ENCODE data around the gene KPRP. TPM values are rescaled to one million over a fixed set of nuclear protein-coding genes. Genes with fewer than 3 reads are reported as not detected.

Gene KPRP
- total RNA-seq, 1 experiment from 2014 or later = not detected

- no peak for ATAC-seq
- no peak for TF ChIP-seq EZH2phosphoT487 (IDR thresholded peaks at IDR 0.05; ENCODE audit: borderline replicate concordance, low read length)
- no peak for TF ChIP-seq EZH2 (IDR thresholded peaks at IDR 0.05; ENCODE audit: low read length, unreplicated experiment)
- TF ChIP-seq, protein P1, sequence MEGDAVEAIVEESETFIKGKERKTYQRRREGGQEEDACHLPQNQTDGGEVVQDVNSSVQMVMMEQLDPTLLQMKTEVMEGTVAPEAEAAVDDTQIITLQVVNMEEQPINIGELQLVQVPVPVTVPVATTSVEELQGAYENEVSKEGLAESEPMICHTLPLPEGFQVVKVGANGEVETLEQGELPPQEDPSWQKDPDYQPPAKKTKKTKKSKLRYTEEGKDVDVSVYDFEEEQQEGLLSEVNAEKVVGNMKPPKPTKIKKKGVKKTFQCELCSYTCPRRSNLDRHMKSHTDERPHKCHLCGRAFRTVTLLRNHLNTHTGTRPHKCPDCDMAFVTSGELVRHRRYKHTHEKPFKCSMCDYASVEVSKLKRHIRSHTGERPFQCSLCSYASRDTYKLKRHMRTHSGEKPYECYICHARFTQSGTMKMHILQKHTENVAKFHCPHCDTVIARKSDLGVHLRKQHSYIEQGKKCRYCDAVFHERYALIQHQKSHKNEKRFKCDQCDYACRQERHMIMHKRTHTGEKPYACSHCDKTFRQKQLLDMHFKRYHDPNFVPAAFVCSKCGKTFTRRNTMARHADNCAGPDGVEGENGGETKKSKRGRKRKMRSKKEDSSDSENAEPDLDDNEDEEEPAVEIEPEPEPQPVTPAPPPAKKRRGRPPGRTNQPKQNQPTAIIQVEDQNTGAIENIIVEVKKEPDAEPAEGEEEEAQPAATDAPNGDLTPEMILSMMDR (conservative IDR thresholded peaks at IDR 0.05; ENCODE audit: low read depth, low read length) = no peak
- H3K9me3 ChIP-seq (ENCODE audit: low read length) = no peaks in the 10 kb centered on the region
- H3K27ac ChIP-seq (ENCODE audit: low read length) = no peak within 1 kb of the TSS
- no peak for DNase-seq
- H3K4me3 ChIP-seq (ENCODE audit: low read length) = no peak within 1 kb of the TSS
- H3F3A ChIP-seq (ENCODE audit: low read length, unreplicated experiment) = no peaks in the 10 kb centered on the region
- no peak within 1 kb of the TSS for H2AFZ ChIP-seq (ENCODE audit: low read length)
- H3K9ac ChIP-seq (ENCODE audit: low read length) = no peak within 1 kb of the TSS
- no peaks in the 10 kb centered on the region for H3K79me2 ChIP-seq (ENCODE audit: low read length)
- intact Hi-C loops (cut with micrococcal nuclease) = no loop called here
- H4K20me1 ChIP-seq (ENCODE audit: low read length) = no peaks in the 10 kb centered on the region
- POLR2A ChIA-PET (ENCODE audit: unreplicated experiment) = no interaction called here
- H3K4me2 ChIP-seq (ENCODE audit: low read length) = no peak within 1 kb of the TSS
- peaks cover 33% of the 10 kb centered on the region for H3K27me3 ChIP-seq (ENCODE audit: low read length)
- no peaks in the 10 kb centered on the region for H3K36me3 ChIP-seq (ENCODE audit: low read depth, low read length)
- CTCF ChIA-PET = no interaction called here
- no peaks in the 10 kb centered on the region for H3K9me2 ChIP-seq (replicated peaks; ENCODE audit: low read length)
- no TSS peak for BruUV-seq (replicated peaks)
- no peaks in the 10 kb centered on the region for H3K4me1 ChIP-seq (ENCODE audit: insufficient read depth, low read length)
These were observed 48.8 kb downstream of the KPRP start, which contains the start of gene LCE1C for GRCh38 chr1:152806576-152806975. LCE1C (minus strand) TSS chr1:152806651; CDS start chr1:152805478, 1,173 bp downstream.

- Histone ChIP-seq H3K4me1 (ENCODE audit: insufficient read depth, low read length) (no peaks in the 10 kb centered on the region), H3K27me3 (ENCODE audit: low read length) (peaks cover 36% of the 10 kb centered on the region), H3K27ac (ENCODE audit: low read length) (no peak overlapping the region), H3K4me3 (ENCODE audit: low read length) (no peak overlapping the region), H3K9me3 (ENCODE audit: low read length) (no peaks in the 10 kb centered on the region), H4K20me1 (ENCODE audit: low read length) (no peaks in the 10 kb centered on the region), H2AFZ (ENCODE audit: low read length) (no peak overlapping the region), H3F3A (ENCODE audit: low read length, unreplicated experiment) (no peaks in the 10 kb centered on the region), H3K4me2 (ENCODE audit: low read length) (no peak overlapping the region), H3K9me2 (replicated peaks; ENCODE audit: low read length) (no peaks in the 10 kb centered on the region), H3K79me2 (ENCODE audit: low read length) (no peaks in the 10 kb centered on the region), H3K9ac (ENCODE audit: low read length) (no peak overlapping the region), H3K36me3 (ENCODE audit: low read depth, low read length) (no peaks in the 10 kb centered on the region)
- CTCF ChIA-PET = no interaction called here
- intact Hi-C loops (cut with micrococcal nuclease) = no loop called here
- POLR2A ChIA-PET (ENCODE audit: unreplicated experiment) = no interaction called here
- ATAC-seq (no peak), DNase-seq (no peak)
- BruUV-seq (replicated peaks) = no TSS peak
- TF ChIP-seq EZH2 (IDR thresholded peaks at IDR 0.05; ENCODE audit: low read length, unreplicated experiment) = no peak
- TF ChIP-seq, protein P1 (conservative IDR thresholded peaks at IDR 0.05; ENCODE audit: low read depth, low read length) = no peak
- TF ChIP-seq EZH2phosphoT487 (IDR thresholded peaks at IDR 0.05; ENCODE audit: borderline replicate concordance, low read length) = no peak
These were observed 53.2 kb downstream of the KPRP start for GRCh38 chr1:152811050-152811449.

Other genes starting within 250 kb of the KPRP start
- gene LCE5A, start 247.2 kb upstream of the KPRP start, total RNA-seq (2014; rRNA removed) = not detected in 2 replicates
- not detected in 2 replicates for gene CRCT1, start 243.5 kb upstream of the KPRP start, total RNA-seq (2014; rRNA removed)
- not detected in 2 replicates for gene LCE3E, start 191.2 kb upstream of the KPRP start, total RNA-seq (2014; rRNA removed)
- not detected in 2 replicates for gene LCE3D, start 177.5 kb upstream of the KPRP start, total RNA-seq (2014; rRNA removed)
- gene LCE3C, start 157.8 kb upstream of the KPRP start, total RNA-seq (2014; rRNA removed) = not detected in 2 replicates
- not detected in 2 replicates for gene LCE3B, start 144.2 kb upstream of the KPRP start, total RNA-seq (2014; rRNA removed)
- gene LCE3A, start 134.9 kb upstream of the KPRP start, total RNA-seq (2014; rRNA removed) = not detected in 2 replicates
- gene LCE2D, start 94.6 kb upstream of the KPRP start, total RNA-seq (2014; rRNA removed) = not detected in 2 replicates
- not detected in 2 replicates for gene LCE2C, start 82.7 kb upstream of the KPRP start, total RNA-seq (2014; rRNA removed)
- gene LCE2B, start 71.9 kb upstream of the KPRP start, total RNA-seq (2014; rRNA removed) = not detected in 2 replicates
- not detected in 2 replicates for gene LCE2A, start 59.7 kb upstream of the KPRP start, total RNA-seq (2014; rRNA removed)
- gene LCE4A, start 49.9 kb upstream of the KPRP start, total RNA-seq (2014; rRNA removed) = not detected in 2 replicates
- gene LCE1F, start 17.1 kb downstream of the KPRP start, total RNA-seq (2014; rRNA removed) = not detected in 2 replicates
- not detected in 2 replicates for gene LCE1E, start 28.2 kb downstream of the KPRP start, total RNA-seq (2014; rRNA removed)
- gene LCE1D, start 38.7 kb downstream of the KPRP start, total RNA-seq (2014; rRNA removed) = not detected in 2 replicates
- not detected in 2 replicates for gene LCE1C, start 48.6 kb downstream of the KPRP start, total RNA-seq (2014; rRNA removed)
- gene LCE1B, start 53.9 kb downstream of the KPRP start, total RNA-seq (2014; rRNA removed) = not detected in 2 replicates
- not detected in 2 replicates for gene LCE1A, start 69.4 kb downstream of the KPRP start, total RNA-seq (2014; rRNA removed)
- not detected in 2 replicates for gene LCE6A, start 84.8 kb downstream of the KPRP start, total RNA-seq (2014; rRNA removed)
- not detected in 2 replicates for gene LCE7A, start 102.0 kb downstream of the KPRP start, total RNA-seq (2014; rRNA removed)
- not detected in 2 replicates for gene SMCP, start 120.3 kb downstream of the KPRP start, total RNA-seq (2014; rRNA removed)
- gene IVL, start 150.5 kb downstream of the KPRP start, total RNA-seq (2014; rRNA removed) = 0.55 and 1.0 TPM in 2 replicates
- not detected in 2 replicates for gene SPRR5, start 189.2 kb downstream of the KPRP start, total RNA-seq (2014; rRNA removed)
- not detected in 2 replicates for gene SPRR4, start 212.6 kb downstream of the KPRP start, total RNA-seq (2014; rRNA removed)
- not detected in 2 replicates for gene SPRR1A, start 226.1 kb downstream of the KPRP start, total RNA-seq (2014; rRNA removed)
- gene SPRR3, start 243.7 kb downstream of the KPRP start, total RNA-seq (2014; rRNA removed) = 0.51 TPM in 1 of 2 replicates, not detected in the other